UCSD-AML1 (cell line): ENCODE data around the gene FZD4.
"Not testable (repeated sequence)": the region's sequence is repeated elsewhere in the genome, so short reads cannot be mapped to it uniquely, and the experiment has no call there.

Experiments used
- DNase-seq: peaks from one replicate; lab custom pipeline; 2025; ENCODE audit not compliant: unreplicated experiment; lab: John Stamatoyannopoulos, UW

The FZD4 gene

GRCh38 chr11:86955361-86956120 is at the start of gene FZD4:
TSS of gene FZD4 (minus strand) at chr11:86955395. CDS start at chr11:86955085, 310 bp downstream.
- peak; percentile 90 for DNase-seq

GRCh38 chr11:87004281-87004680 is 49.1 kb upstream of the FZD4 start:
- not testable (repeated sequence) for DNase-seq

GRCh38 chr11:87002918-87003317 is 47.7 kb upstream of the FZD4 start:
- DNase-seq, result no peak

GRCh38 chr11:86999859-87000753 is 44.9 kb upstream of the FZD4 start:
- no peak for DNase-seq

- DNase-seq, result no peak
Observed at GRCh38 chr11:86999388-86999787, 44.2 kb upstream of the FZD4 start.

- no peak for DNase-seq
Observed at GRCh38 chr11:86996953-86997570, 41.9 kb upstream of the FZD4 start.

GRCh38 chr11:86993031-86993430 is 37.8 kb upstream of the FZD4 start:
- DNase-seq, result no peak

- not testable (repeated sequence) for DNase-seq
Observed at GRCh38 chr11:86992340-86992739, 37.1 kb upstream of the FZD4 start.

- no peak for DNase-seq
Observed at GRCh38 chr11:86991341-86991740, 36.1 kb upstream of the FZD4 start.

GRCh38 chr11:86990515-86990914 is 35.3 kb upstream of the FZD4 start:
- no peak for DNase-seq

- no peak for DNase-seq
Observed at GRCh38 chr11:86990031-86990430, 34.8 kb upstream of the FZD4 start.

- DNase-seq, result no peak
Observed at GRCh38 chr11:86988351-86988881, 33.2 kb upstream of the FZD4 start.

- DNase-seq, result no peak
Observed at GRCh38 chr11:86987679-86988078, 32.5 kb upstream of the FZD4 start.

GRCh38 chr11:86984701-86985100 is 29.5 kb upstream of the FZD4 start:
- no peak for DNase-seq

- no peak for DNase-seq
Observed at GRCh38 chr11:86983021-86983488, 27.9 kb upstream of the FZD4 start.

GRCh38 chr11:86981777-86982540 is 26.8 kb upstream of the FZD4 start:
- DNase-seq, result no peak

GRCh38 chr11:86980086-86980796 is 25.0 kb upstream of the FZD4 start:
- no peak for DNase-seq

GRCh38 chr11:86978756-86979608 is 23.8 kb upstream of the FZD4 start:
- no peak for DNase-seq

- no peak for DNase-seq
Observed at GRCh38 chr11:86978247-86978646, 23.1 kb upstream of the FZD4 start.
